Thoracic aorta (tissue), 2 donors: ENCODE results near the gene CTNNA2. TPM values are rescaled to one million over a fixed set of nuclear protein-coding genes. Genes with fewer than 3 reads are reported as not detected.

Experiments
- ATAC-seq: fragments of 150-250 bp; one replicate; pipeline ENCODE4 v1.8.0; 2017; ENCODE audit warnings: low read depth; ENCODE audit not compliant: insufficient number of reproducible peaks, low FRiP score
- DNase-seq: peaks from one replicate; pipeline ENCODE4 v3.0.0-alpha.2; 2020; ENCODE audit warnings: low spot score
- H3K27ac ChIP-seq, 2 donors: fragments of 200-600 bp; sonication (generic); 1 replicate in 1 of 2; 2 replicates in 1 of 2; pipeline ENCODE4 v1.5.1; 2016; ENCODE audit warnings: mild to moderate bottlenecking in 2 of 2, moderate library complexity in 2 of 2
- H3K27me3 ChIP-seq: fragments of 200-600 bp; sonication (generic); replicated peaks from 2 replicates; pipeline ENCODE4 v1.6.0; 2016; ENCODE audit warnings: mild to moderate bottlenecking; ENCODE audit not compliant: insufficient read depth
- H3K36me3 ChIP-seq: fragments of 200-600 bp; sonication (generic); one replicate; pipeline ENCODE4 v1.5.1; 2016
- H3K4me1 ChIP-seq, 2 donors: fragments of 200-600 bp; sonication (generic); 1 replicate in 1 of 2; 2 replicates in 1 of 2; pipeline versions ENCODE4 v1.5.1 to v1.6.0; 2016; ENCODE audit warnings: low read depth in 2 of 2, mild to moderate bottlenecking in 1 of 2; ENCODE audit not compliant: control insufficient read depth in 1 of 2
- H3K4me3 ChIP-seq: fragments of 200-600 bp; sonication (generic); 2 replicates; pipeline ENCODE4 v1.5.1; 2016; ENCODE audit warnings: mild to moderate bottlenecking
- H3K9me3 ChIP-seq: fragments of 200-600 bp; sonication (generic); 2 replicates; pipeline ENCODE4 v1.5.1; 2016
- total RNA-seq, 2 donors: library from RNA; depleted of rRNA; stranded (reverse); fragments of >200 nt; gene quantifications; one replicate each; pipeline versions ENCODE4 v1.1.0 to v1.2.3, GENCODE V29; 2016
- TF ChIP-seq, protein P1 (sequence below): fragments of 200-600 bp; sonication (generic); IDR thresholded peaks from one replicate; pipeline ENCODE4 v1.5.1; 2019; ENCODE audit warnings: antibody characterized with exemption

The CTNNA2 gene
- total RNA-seq, 2 donors from 2014 or later, result not detected

DNA sequence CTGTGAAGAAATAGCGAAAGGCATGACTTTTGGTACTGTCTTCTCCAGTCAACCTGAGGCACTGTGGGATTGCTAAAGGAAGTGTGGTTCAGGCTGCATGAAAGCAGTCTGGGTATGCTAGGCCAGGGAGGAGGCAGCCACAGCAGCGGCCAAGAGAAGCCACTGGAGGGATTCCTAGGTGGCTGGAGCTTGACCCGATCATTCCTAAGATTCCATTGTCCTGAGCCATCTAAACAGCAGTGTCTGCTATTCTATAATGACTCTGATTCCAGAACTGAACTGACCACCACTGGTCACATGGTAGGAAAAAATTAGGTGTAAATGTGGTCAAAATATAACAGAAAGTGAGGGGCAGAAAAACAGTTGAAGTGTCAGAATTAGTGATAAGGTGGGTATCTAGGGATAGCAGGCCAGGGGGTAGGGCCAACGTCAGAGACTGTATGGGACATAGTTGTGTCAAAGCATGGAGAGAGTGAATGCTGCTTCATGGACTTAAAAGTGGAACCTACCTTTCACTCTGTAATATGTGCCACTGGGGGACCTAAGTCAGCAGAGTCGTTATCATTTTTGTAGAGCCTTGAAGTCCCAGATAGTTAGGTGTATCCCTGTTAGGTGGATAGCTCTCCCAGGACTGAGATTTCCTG lies 204.6 kb downstream of the CTNNA2 start:
- no peak overlapping the region for H3K4me3 ChIP-seq
- H3K27me3 ChIP-seq, result no peaks in the 10 kb centered on the region
- no peak overlapping the region for H3K27ac ChIP-seq
- no peaks in the 10 kb centered on the region for H3K36me3 ChIP-seq
- H3K9me3 ChIP-seq, result no peaks in the 10 kb centered on the region
- TF ChIP-seq, protein P1, sequence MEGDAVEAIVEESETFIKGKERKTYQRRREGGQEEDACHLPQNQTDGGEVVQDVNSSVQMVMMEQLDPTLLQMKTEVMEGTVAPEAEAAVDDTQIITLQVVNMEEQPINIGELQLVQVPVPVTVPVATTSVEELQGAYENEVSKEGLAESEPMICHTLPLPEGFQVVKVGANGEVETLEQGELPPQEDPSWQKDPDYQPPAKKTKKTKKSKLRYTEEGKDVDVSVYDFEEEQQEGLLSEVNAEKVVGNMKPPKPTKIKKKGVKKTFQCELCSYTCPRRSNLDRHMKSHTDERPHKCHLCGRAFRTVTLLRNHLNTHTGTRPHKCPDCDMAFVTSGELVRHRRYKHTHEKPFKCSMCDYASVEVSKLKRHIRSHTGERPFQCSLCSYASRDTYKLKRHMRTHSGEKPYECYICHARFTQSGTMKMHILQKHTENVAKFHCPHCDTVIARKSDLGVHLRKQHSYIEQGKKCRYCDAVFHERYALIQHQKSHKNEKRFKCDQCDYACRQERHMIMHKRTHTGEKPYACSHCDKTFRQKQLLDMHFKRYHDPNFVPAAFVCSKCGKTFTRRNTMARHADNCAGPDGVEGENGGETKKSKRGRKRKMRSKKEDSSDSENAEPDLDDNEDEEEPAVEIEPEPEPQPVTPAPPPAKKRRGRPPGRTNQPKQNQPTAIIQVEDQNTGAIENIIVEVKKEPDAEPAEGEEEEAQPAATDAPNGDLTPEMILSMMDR, result no peak
- no peaks in the 10 kb centered on the region for H3K4me1 ChIP-seq
- DNase-seq (no peak), ATAC-seq (no peak)

DNA sequence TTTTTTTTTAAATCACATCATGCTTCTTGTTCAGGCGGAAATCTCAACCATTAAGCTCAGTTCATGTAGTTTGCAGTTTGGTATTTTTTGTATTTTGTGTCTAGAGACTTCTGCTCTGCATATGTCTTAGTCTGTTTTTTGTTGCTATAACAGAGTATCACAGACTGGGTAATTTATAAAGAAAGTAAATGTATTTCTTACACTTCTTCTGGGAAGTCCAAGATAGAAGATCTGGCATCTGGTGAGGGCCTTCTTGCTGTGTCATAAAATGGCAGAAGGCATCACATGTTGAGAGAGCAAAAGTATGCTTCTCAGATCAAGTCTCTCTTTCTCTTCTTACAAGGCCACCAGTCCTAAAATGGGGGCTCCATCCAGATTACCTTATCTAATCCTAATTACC lies 208.2 kb downstream of the CTNNA2 start:
- TF ChIP-seq, protein P1, result no peak
- ATAC-seq (no peak), DNase-seq (no peak)
- no peaks in the 10 kb centered on the region for H3K4me1 ChIP-seq
- H3K27me3 ChIP-seq, result no peaks in the 10 kb centered on the region
- no peak overlapping the region for H3K4me3 ChIP-seq
- H3K36me3 ChIP-seq, result no peaks in the 10 kb centered on the region
- no peaks in the 10 kb centered on the region for H3K9me3 ChIP-seq
- no peak overlapping the region for H3K27ac ChIP-seq

DNA sequence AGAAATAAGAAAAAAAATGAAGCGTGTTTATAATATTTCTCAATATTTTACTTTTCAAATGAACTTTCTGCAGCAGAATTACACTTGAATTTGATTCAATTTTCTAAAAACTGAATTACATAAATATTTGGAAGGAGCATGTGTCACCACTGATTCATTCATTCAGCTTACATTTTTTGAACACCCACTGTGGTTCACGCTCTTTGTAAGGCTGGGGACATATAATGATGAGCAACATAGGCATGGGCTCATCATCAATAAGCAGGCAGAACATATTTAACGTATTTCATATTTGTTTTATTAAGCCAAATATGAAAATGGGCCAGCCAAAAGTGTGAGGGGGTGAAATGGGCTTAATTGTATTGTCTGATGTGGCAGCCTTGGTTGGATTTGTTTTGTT lies 209.1 kb downstream of the CTNNA2 start:
- TF ChIP-seq, protein P1, result no peak
- H3K36me3 ChIP-seq, result no peaks in the 10 kb centered on the region
- ATAC-seq (no peak), DNase-seq (no peak)
- no peaks in the 10 kb centered on the region for H3K9me3 ChIP-seq
- no peaks in the 10 kb centered on the region for H3K4me1 ChIP-seq
- no peaks in the 10 kb centered on the region for H3K27me3 ChIP-seq
- no peak overlapping the region for H3K27ac ChIP-seq
- no peak overlapping the region for H3K4me3 ChIP-seq

DNA sequence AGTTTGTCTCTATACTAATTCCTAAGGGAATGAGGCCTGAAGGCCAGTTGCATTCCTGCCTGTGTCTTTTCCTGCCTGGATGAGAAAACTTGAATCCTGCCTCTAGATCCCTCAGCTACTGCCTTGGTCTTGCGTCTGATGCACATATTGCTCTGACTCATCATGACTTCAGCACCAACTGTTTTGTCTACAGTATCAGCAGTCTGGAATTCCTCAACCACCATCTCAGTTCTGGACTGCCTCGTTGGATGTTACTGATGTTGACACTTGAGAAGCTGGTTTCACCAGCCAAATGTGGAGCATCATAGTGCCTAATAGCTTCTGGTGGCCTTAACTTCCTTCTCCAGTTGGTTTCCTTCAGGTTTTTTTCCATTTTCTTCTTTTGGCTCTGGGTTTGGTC lies 211.0 kb downstream of the CTNNA2 start:
- Histone ChIP-seq H3K9me3 (no peaks in the 10 kb centered on the region), H3K36me3 (no peaks in the 10 kb centered on the region), H3K4me1 (no peaks in the 10 kb centered on the region), H3K27ac (no peak overlapping the region), H3K27me3 (no peaks in the 10 kb centered on the region), H3K4me3 (no peak overlapping the region)
- DNase-seq (no peak), ATAC-seq (no peak)
- TF ChIP-seq, protein P1, result no peak

DNA sequence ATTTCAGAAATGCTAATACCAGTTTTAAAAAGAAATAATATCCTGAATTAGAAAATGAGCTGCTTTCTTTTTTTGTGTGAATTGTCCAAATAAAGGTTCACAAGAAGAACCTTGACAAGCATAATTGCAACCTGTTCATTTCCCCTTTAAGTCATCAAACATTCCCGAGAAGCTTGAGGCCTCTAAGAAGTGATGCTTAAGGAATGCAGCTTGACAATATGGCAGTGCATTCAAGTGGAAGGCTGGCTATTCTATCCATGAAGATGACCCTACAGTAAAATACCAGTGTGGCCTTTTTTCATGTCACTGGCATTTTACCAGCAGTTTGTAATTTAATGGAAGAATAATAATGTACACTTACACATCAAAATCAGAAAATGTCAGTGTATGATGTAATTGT lies 216.7 kb downstream of the CTNNA2 start:
- Histone ChIP-seq H3K4me3 (no peak overlapping the region), H3K36me3 (no peaks in the 10 kb centered on the region), H3K27me3 (no peaks in the 10 kb centered on the region), H3K27ac (no peak overlapping the region), H3K4me1 (no peaks in the 10 kb centered on the region), H3K9me3 (no peaks in the 10 kb centered on the region)
- TF ChIP-seq, protein P1, result no peak
- DNase-seq, result no peak
- ATAC-seq, result no peak
